NCI-H1930 (cell line): Measurements from ENCODE around the gene TAPBPL.
"Not testable (repeated sequence)": the region's sequence is repeated elsewhere in the genome, so short reads cannot be mapped to it uniquely, and the experiment has no call there.

Experiments
- DNase-seq, 2 experiments: peaks; one replicate each; lab custom pipeline; 2025; lab: John Stamatoyannopoulos, UW

The TAPBPL gene

GRCh38 chr12:6451348-6452244, at the start of gene TAPBPL:
Gene TAPBPL (plus strand): TSS chr12:6452042. CDS start chr12:6452249, 207 bp downstream.
- no peak for DNase-seq

GRCh38 chr12:6404390-6404789, 47.5 kb upstream of the TAPBPL start:
- no peak for DNase-seq

- no peak for DNase-seq
Measured at GRCh38 chr12:6405963-6406362, 45.9 kb upstream of the TAPBPL start.

GRCh38 chr12:6407236-6407954, 44.4 kb upstream of the TAPBPL start:
- DNase-seq, result no peak

GRCh38 chr12:6416596-6416995, 35.2 kb upstream of the TAPBPL start:
- no peak for DNase-seq

GRCh38 chr12:6418796-6419195, 33.0 kb upstream of the TAPBPL start:
- no peak for DNase-seq

GRCh38 chr12:6420364-6420763, 31.5 kb upstream of the TAPBPL start:
- DNase-seq, result no peak

- DNase-seq, result peak; percentile 63 to 73
Measured at GRCh38 chr12:6423267-6424007, 28.4 kb upstream of the TAPBPL start.

GRCh38 chr12:6424008-6424347, 27.9 kb upstream of the TAPBPL start:
- no peak for DNase-seq

- no peak for DNase-seq
Measured at GRCh38 chr12:6424866-6425265, 27.0 kb upstream of the TAPBPL start.

GRCh38 chr12:6425590-6426531, 26.0 kb upstream of the TAPBPL start:
- no peak for DNase-seq

GRCh38 chr12:6426882-6427671, 24.8 kb upstream of the TAPBPL start:
- DNase-seq, result no peak

GRCh38 chr12:6427796-6428195, 24.0 kb upstream of the TAPBPL start:
- DNase-seq, result not testable (repeated sequence)

- DNase-seq, result no peak
Measured at GRCh38 chr12:6428326-6428725, 23.5 kb upstream of the TAPBPL start.

GRCh38 chr12:6430124-6430989, 21.5 kb upstream of the TAPBPL start:
- no peak for DNase-seq

- DNase-seq, result no peak
Measured at GRCh38 chr12:6432991-6433390, 18.9 kb upstream of the TAPBPL start.

- no peak for DNase-seq
Measured at GRCh38 chr12:6434205-6435140, 17.4 kb upstream of the TAPBPL start.

GRCh38 chr12:6435961-6436715, 15.7 kb upstream of the TAPBPL start:
- no peak for DNase-seq
